Fibroblast of lung (primary cell): ENCODE measurements around the gene ITPR3. TPM values are rescaled to one million over a fixed set of nuclear protein-coding genes. Genes with fewer than 3 reads are reported as not detected.
A peak's percentile ranks its signal among the peaks of the same experiment; 100 is the strongest.

ENCODE experiments used
- DNase-seq, 2 donors: peaks; one replicate each; pipeline versions ENCODE4 v3.0.0 to v3.0.0-alpha.2; 2010; ENCODE audit warnings: low read depth in 2 of 2
- H2AFZ ChIP-seq: 2 replicates; pipeline ENCODE4 v1.5.1; 2012; ENCODE audit warnings: low read length, control low read depth, inconsistent platforms
- H3K27ac ChIP-seq: 2 replicates; pipeline ENCODE4 v1.5.1; 2011; ENCODE audit warnings: low read length, control low read depth; ENCODE audit not compliant: insufficient read depth
- H3K27me3 ChIP-seq: 2 replicates; pipeline ENCODE4 v1.5.1; 2011; ENCODE audit warnings: mild to moderate bottlenecking, low read length; ENCODE audit not compliant: control insufficient read depth, insufficient read depth
- H3K36me3 ChIP-seq: 2 replicates; pipeline ENCODE4 v1.5.1; 2011; ENCODE audit warnings: low read length; ENCODE audit not compliant: control insufficient read depth, insufficient read depth
- H3K4me1 ChIP-seq: 2 replicates; pipeline ENCODE4 v1.5.1; 2011; ENCODE audit warnings: low read length; ENCODE audit not compliant: control insufficient read depth, insufficient read depth; ENCODE audit errors: extremely low read depth
- H3K4me2 ChIP-seq: 2 replicates; pipeline ENCODE4 v1.5.1; 2011; ENCODE audit warnings: low read length, control low read depth; ENCODE audit not compliant: insufficient read depth; ENCODE audit errors: extremely low read depth
- H3K4me3 ChIP-seq, 4 experiments: fragments of 200-600 bp in 1 of 4; sonication (generic) in 1 of 4; replicated peaks in 1 of 4; 2 replicates each; pipeline ENCODE4 v1.5.1; 2011 to 2016; ENCODE audit warnings: low read length in 4 of 4, low read depth in 3 of 4, mild to moderate bottlenecking in 3 of 4, control low read depth in 2 of 4, inconsistent platforms in 1 of 4, mixed read lengths in 1 of 4; ENCODE audit not compliant: insufficient read depth in 1 of 4; ENCODE audit errors: control extremely low read depth in 1 of 4
- H3K79me2 ChIP-seq: 2 replicates; pipeline ENCODE4 v1.5.1; 2012; ENCODE audit warnings: mild to moderate bottlenecking, low read length, inconsistent platforms; ENCODE audit not compliant: control insufficient read depth, insufficient read depth
- H3K9ac ChIP-seq: 2 replicates; pipeline ENCODE4 v1.5.1; 2011; ENCODE audit warnings: mild to moderate bottlenecking, low read length, control low read depth; ENCODE audit not compliant: insufficient read depth
- H3K9me3 ChIP-seq: 2 replicates; pipeline ENCODE4 v1.5.1; 2012; ENCODE audit warnings: low read depth, low read length; ENCODE audit not compliant: control insufficient read depth, insufficient read depth
- H4K20me1 ChIP-seq: 2 replicates; pipeline ENCODE4 v1.5.1; 2011; ENCODE audit warnings: low read length; ENCODE audit not compliant: control insufficient read depth, insufficient read depth; ENCODE audit errors: extremely low read depth
- EZH2 ChIP-seq: IDR thresholded peaks from 2 replicates; pipeline ENCODE4 v1.5.1; 2012; ENCODE audit warnings: low read length, control low read depth, mild to moderate bottlenecking; ENCODE audit errors: missing control alignments
- polyA plus RNA-seq, 2 donors: library from polyadenylated mRNA; depleted of rRNA in 1 of 2; stranded (reverse) in 1 of 2; unstranded in 1 of 2; fragments of >200 nt; gene quantifications; 2 replicates each; pipeline ENCODE4 v1.2.1, GENCODE V29; 2011 to 2012; ENCODE audit warnings: missing spikeins in 1 of 2
- total RNA-seq: library from RNA; depleted of rRNA; stranded (reverse); fragments of >200 nt; gene quantifications from 2 replicates; pipeline ENCODE4 v1.2.1, GENCODE V29; 2014
- TF ChIP-seq, protein P1 (sequence below), 2 donors: IDR thresholded peaks in 1 of 2; conservative IDR thresholded peaks in 1 of 2; 1 replicate in 1 of 2; 2 replicates in 1 of 2; pipeline ENCODE4 v1.5.1; 2011 to 2012; ENCODE audit warnings: low read length in 2 of 2, control low read depth in 1 of 2, inconsistent platforms in 1 of 2, low read depth in 1 of 2, mild to moderate bottlenecking in 1 of 2

ITPR3 gene
- total and polyA plus RNA-seq, 2 donors (not counting 1 experiment from before 2014, with no cell fraction given), result 9.6 to 43.4 TPM

DNA sequence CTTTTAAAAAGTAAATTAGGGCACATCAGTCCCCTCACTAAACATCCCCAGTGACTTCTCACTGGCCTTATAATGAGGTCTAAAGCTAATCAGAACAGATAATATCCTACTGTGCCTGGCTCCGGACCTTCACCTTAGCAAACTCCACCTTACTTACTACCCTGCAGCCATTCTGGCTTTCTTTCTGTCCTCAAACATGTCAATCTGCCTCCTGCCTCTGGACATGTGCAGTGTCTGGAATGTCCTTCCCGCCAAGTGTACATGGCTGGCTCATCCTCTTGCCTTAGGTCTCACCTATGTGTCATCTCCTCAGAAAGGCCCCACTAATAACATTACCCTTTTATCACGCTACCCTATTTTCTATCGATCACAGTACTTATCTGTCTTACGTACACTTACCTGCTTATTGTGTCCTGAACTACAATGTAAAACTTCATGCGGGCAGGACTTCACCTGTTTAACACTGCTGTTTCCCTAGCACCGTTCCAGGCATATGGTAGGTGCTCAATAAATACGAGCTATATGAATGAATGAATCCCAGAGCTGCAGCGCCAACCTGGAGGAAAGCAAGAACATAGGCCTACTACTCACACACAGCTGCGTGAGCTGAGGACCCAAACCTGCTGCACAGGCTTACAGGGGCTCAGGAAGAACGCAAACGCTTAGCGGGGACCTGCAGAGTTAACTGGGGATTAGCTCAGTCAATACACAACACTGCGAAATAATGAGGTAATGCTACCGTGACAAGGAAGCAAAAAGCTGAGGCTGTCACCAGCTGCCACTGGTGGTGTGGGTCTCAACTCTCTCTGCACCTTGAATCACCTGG lies 89.4 kb downstream of the ITPR3 start:
- Histone ChIP-seq H2AFZ (no peak overlapping the region), H3K27me3 (no peaks in the 10 kb centered on the region), H3K9me3 (no peaks in the 10 kb centered on the region), H3K4me2 (peak overlapping the region; percentile 85), H3K4me1 (peaks cover 5% of the 10 kb centered on the region), H3K9ac (no peak overlapping the region), H3K27ac (no peak overlapping the region), H3K4me3 (peak overlapping the region; percentile 66 to 97 (median 74)), H4K20me1 (no peaks in the 10 kb centered on the region), H3K79me2 (peaks cover 10% of the 10 kb centered on the region), H3K36me3 (peaks cover 3% of the 10 kb centered on the region)
- no peak for TF ChIP-seq EZH2
- TF ChIP-seq, protein P1, sequence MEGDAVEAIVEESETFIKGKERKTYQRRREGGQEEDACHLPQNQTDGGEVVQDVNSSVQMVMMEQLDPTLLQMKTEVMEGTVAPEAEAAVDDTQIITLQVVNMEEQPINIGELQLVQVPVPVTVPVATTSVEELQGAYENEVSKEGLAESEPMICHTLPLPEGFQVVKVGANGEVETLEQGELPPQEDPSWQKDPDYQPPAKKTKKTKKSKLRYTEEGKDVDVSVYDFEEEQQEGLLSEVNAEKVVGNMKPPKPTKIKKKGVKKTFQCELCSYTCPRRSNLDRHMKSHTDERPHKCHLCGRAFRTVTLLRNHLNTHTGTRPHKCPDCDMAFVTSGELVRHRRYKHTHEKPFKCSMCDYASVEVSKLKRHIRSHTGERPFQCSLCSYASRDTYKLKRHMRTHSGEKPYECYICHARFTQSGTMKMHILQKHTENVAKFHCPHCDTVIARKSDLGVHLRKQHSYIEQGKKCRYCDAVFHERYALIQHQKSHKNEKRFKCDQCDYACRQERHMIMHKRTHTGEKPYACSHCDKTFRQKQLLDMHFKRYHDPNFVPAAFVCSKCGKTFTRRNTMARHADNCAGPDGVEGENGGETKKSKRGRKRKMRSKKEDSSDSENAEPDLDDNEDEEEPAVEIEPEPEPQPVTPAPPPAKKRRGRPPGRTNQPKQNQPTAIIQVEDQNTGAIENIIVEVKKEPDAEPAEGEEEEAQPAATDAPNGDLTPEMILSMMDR (conservative IDR thresholded peaks at IDR 0.05 in 1 of 2, IDR thresholded peaks at IDR 0.05 in 1 of 2; ENCODE audit: low read depth in 1 of 2, low read length in 2 of 2), result no peak
- DNase-seq, result no peak

DNA sequence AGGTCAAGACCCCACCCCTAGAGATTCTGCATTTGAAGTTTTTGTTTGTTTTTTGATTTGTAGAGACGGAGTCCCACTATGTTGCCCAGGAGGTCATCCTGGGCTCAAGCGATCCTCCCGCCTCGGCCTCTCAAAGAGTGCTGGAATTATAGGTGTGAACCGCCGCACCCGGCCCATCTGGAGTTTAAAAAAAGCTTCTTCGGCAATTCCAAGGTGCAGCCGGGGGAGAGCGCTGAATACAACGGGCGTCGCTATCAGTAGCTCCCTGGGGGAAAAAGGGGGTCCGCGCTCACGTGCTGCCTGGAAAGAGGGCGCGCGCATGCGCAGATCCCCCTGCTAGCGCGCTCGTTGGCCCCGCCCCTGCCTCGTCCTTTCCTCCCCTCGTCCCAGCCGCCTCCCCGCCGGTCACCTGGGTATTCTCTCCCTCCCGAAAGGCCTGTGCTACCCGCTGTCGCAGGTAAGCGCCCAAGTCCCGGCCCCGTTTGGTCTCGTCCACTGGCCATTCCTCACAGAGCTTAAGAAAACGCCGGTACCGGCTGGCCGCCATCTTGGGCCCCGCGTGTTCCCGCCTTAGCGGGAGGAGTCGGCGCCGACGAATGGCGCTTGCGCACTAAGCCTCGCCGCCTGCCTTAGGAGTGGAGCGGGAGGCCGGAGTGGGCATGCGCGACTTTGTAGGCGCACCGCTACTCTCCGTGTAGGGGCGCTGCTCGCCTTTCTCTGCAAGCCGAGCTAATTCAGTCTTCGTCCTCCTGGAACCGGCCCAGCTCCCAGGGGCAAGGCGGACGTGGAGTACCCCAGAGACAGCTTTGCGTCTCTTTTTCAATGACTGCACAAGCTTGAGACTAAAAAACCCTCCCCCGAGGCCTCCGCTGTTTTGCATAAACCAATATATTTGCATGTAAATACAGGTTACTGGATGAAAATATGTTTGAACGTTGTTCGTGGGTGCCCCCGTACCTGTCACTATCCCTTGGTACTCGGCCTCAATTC lies 90.3 kb downstream of the ITPR3 start, which contains the start of gene UQCC2:
UQCC2 (minus strand) TSS at position 561 of the 990 bp plus-strand sequence; CDS start at position 547, 14 bp downstream.
- H3K27ac ChIP-seq, result peak within 1 kb of the TSS; percentile 89
- peak within 1 kb of the TSS; percentile 83 for H3K9ac ChIP-seq
- H3K27me3 ChIP-seq, result no peaks in the 10 kb centered on the region
- H3K4me2 ChIP-seq, result peak within 1 kb of the TSS; percentile 98
- peaks cover 3% of the 10 kb centered on the region for H3K36me3 ChIP-seq
- no peaks in the 10 kb centered on the region for H4K20me1 ChIP-seq
- no peaks in the 10 kb centered on the region for H3K9me3 ChIP-seq
- peak within 1 kb of the TSS; percentile 95 for H2AFZ ChIP-seq
- peak within 1 kb of the TSS; percentile 66 to 97 (median 74) for H3K4me3 ChIP-seq
- H3K4me1 ChIP-seq, result peaks cover 5% of the 10 kb centered on the region
- DNase-seq, result peak; percentile 91 to 96
- TF ChIP-seq, protein P1 (conservative IDR thresholded peaks at IDR 0.05 in 1 of 2, IDR thresholded peaks at IDR 0.05 in 1 of 2; ENCODE audit: low read depth in 1 of 2, low read length in 2 of 2), result peak; percentile 64 to 67
- TF ChIP-seq EZH2, result no peak
- peaks cover 10% of the 10 kb centered on the region for H3K79me2 ChIP-seq

DNA sequence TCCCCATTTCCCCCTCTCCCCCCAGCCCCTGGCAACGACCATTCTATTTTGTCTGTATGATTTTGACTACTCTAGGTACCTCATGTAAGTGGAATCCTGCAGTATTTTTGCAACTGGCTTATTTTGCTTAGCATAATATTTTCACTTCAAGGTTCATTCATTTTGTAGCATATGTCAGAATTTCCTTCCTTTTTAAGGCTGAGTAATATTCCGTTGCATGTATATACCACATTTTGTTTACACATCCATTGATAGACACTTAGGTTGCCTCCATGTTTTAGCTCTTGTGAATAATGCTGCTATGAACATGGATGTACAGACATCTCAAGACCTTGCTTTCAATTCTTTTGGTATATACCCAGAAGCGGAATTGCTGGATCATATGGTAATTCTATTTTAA lies 91.8 kb downstream of the ITPR3 start:
- Histone ChIP-seq H3K79me2 (peaks cover 10% of the 10 kb centered on the region), H3K9me3 (no peaks in the 10 kb centered on the region), H3K36me3 (peaks cover 3% of the 10 kb centered on the region), H3K9ac (no peak overlapping the region), H3K4me3 (no peak overlapping the region), H3K4me2 (no peak overlapping the region), H2AFZ (no peak overlapping the region), H3K27me3 (no peaks in the 10 kb centered on the region), H3K27ac (no peak overlapping the region), H3K4me1 (peaks cover 7% of the 10 kb centered on the region), H4K20me1 (no peaks in the 10 kb centered on the region)
- TF ChIP-seq EZH2, result no peak
- DNase-seq, result no peak
